ENCODE measurements around the gene L3MBTL4. TPM values are rescaled to one million over a fixed set of nuclear protein-coding genes. Genes with fewer than 3 reads are reported as not detected.

L3MBTL4 gene
- total RNA-seq, 1 experiment from 2014 or later, result not detected

DNA sequence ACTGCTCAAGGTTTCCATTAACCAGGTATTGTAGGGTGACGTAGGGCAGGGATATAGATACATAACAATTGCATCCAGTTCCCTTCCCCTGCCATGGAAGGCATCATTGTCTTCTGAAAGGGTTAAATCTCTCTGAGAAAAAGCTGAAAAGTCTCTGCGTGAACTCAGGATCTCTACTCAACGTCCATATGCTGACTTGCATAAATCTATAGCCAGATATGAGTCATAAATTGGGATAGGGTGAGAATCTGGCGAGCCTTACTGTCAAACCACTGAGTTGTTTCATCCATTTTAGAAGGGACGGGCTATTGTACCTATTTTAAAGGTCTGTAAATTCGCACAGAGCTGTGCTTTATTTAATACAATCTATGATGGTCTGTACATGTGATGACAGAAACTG lies 258.3 kb downstream of the L3MBTL4 start:
- H3K4me3 ChIP-seq, result no peak overlapping the region
- H4K20me1 ChIP-seq (ENCODE audit: insufficient read depth), result no peaks in the 10 kb centered on the region
- no peak overlapping the region for H3K27ac ChIP-seq
- no peak for DNase-seq
- H3K9me3 ChIP-seq (ENCODE audit: insufficient read depth, low read depth), result no peaks in the 10 kb centered on the region
- TF ChIP-seq, protein P1, sequence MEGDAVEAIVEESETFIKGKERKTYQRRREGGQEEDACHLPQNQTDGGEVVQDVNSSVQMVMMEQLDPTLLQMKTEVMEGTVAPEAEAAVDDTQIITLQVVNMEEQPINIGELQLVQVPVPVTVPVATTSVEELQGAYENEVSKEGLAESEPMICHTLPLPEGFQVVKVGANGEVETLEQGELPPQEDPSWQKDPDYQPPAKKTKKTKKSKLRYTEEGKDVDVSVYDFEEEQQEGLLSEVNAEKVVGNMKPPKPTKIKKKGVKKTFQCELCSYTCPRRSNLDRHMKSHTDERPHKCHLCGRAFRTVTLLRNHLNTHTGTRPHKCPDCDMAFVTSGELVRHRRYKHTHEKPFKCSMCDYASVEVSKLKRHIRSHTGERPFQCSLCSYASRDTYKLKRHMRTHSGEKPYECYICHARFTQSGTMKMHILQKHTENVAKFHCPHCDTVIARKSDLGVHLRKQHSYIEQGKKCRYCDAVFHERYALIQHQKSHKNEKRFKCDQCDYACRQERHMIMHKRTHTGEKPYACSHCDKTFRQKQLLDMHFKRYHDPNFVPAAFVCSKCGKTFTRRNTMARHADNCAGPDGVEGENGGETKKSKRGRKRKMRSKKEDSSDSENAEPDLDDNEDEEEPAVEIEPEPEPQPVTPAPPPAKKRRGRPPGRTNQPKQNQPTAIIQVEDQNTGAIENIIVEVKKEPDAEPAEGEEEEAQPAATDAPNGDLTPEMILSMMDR (conservative IDR thresholded peaks at IDR 0.05), result no peak
- TF ChIP-seq EZH2 (IDR thresholded peaks at IDR 0.05; ENCODE audit: low read depth), result no peak
- H3K36me3 ChIP-seq (ENCODE audit: low read depth), result no peaks in the 10 kb centered on the region
- no peak overlapping the region for H2AFZ ChIP-seq
- H3K9me2 ChIP-seq (ENCODE audit: insufficient read depth), result no peaks in the 10 kb centered on the region
- intact Hi-C loops (cut with micrococcal nuclease; ENCODE audit: unreplicated experiment), result no loop called here
- POLR2A ChIA-PET (ENCODE audit: unreplicated experiment), result no interaction called here
- no TSS peak for BruUV-seq (replicated peaks)
- no peaks in the 10 kb centered on the region for H3K79me2 ChIP-seq (ENCODE audit: low read depth)
- no peaks in the 10 kb centered on the region for H3K4me1 ChIP-seq (replicated peaks; ENCODE audit: insufficient read depth)
- CTCF ChIA-PET, result no interaction called here
- no peaks in the 10 kb centered on the region for H3F3A ChIP-seq (ENCODE audit: insufficient read depth, low read depth)
- no peak overlapping the region for H3K4me2 ChIP-seq
- H3K27me3 ChIP-seq (ENCODE audit: insufficient read depth, low read depth), result no peaks in the 10 kb centered on the region

DNA sequence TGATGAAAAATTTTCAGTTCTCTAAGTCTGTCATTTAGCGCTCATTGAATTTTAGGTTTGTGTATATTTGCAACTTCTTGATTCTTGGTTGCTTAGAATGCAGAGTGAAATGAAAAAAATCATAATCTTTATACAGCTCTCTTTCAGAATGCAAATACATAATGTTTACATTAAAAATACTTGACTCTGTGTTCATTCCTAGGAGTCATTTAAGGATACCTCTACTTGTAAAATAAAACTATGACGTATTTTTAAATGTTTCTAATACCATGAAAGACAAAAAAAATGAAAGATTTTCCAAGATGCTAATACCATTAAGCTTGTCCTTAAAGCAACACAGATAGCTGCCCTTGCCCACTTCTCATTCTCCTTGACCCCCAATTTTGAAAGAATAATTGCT lies 259.0 kb downstream of the L3MBTL4 start:
- H3F3A ChIP-seq (ENCODE audit: insufficient read depth, low read depth), result no peaks in the 10 kb centered on the region
- H3K9me2 ChIP-seq (ENCODE audit: insufficient read depth), result no peaks in the 10 kb centered on the region
- H3K27me3 ChIP-seq (ENCODE audit: insufficient read depth, low read depth), result no peaks in the 10 kb centered on the region
- no peaks in the 10 kb centered on the region for H3K79me2 ChIP-seq (ENCODE audit: low read depth)
- no peak overlapping the region for H3K4me2 ChIP-seq
- no peaks in the 10 kb centered on the region for H3K9me3 ChIP-seq (ENCODE audit: insufficient read depth, low read depth)
- no peaks in the 10 kb centered on the region for H3K36me3 ChIP-seq (ENCODE audit: low read depth)
- intact Hi-C loops (cut with micrococcal nuclease; ENCODE audit: unreplicated experiment), result no loop called here
- CTCF ChIA-PET, result no interaction called here
- POLR2A ChIA-PET (ENCODE audit: unreplicated experiment), result no interaction called here
- no peak overlapping the region for H3K27ac ChIP-seq
- no peak overlapping the region for H2AFZ ChIP-seq
- TF ChIP-seq, protein P1 (conservative IDR thresholded peaks at IDR 0.05), result no peak
- no peak for TF ChIP-seq EZH2 (IDR thresholded peaks at IDR 0.05; ENCODE audit: low read depth)
- no TSS peak for BruUV-seq (replicated peaks)
- no peak overlapping the region for H3K4me3 ChIP-seq
- H4K20me1 ChIP-seq (ENCODE audit: insufficient read depth), result no peaks in the 10 kb centered on the region
- H3K4me1 ChIP-seq (replicated peaks; ENCODE audit: insufficient read depth), result no peaks in the 10 kb centered on the region
- no peak for DNase-seq

DNA sequence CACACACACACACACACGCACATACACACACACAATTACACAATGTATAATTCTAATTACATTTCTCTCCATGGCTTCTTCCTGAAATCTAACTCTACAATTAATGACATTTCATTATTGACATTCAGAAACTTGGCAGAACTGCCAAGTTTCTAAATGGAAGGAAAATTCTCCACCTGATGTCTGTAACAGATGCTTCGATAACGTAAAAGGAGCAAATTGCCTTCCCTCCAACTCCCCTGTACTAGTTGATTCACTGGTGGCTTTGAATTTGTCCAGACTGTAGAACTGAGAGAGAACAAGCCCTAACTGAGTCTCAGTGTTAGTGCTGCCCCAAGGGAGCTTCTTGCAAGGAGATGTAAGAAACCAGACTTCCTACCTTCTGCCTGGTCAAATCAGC lies 264.3 kb downstream of the L3MBTL4 start:
- TF ChIP-seq, protein P1 (conservative IDR thresholded peaks at IDR 0.05), result no peak
- TF ChIP-seq EZH2 (IDR thresholded peaks at IDR 0.05; ENCODE audit: low read depth), result no peak
- no peak overlapping the region for H3K4me3 ChIP-seq
- H3K4me2 ChIP-seq, result no peak overlapping the region
- no peaks in the 10 kb centered on the region for H3K79me2 ChIP-seq (ENCODE audit: low read depth)
- H3K9me3 ChIP-seq (ENCODE audit: insufficient read depth, low read depth), result no peaks in the 10 kb centered on the region
- H3K36me3 ChIP-seq (ENCODE audit: low read depth), result no peaks in the 10 kb centered on the region
- POLR2A ChIA-PET (ENCODE audit: unreplicated experiment), result no interaction called here
- CTCF ChIA-PET, result no interaction called here
- H3K27me3 ChIP-seq (ENCODE audit: insufficient read depth, low read depth), result 0 out of 2 replicates have a peak, but pooled peaks cover 7% of the 10 kb centered on the region
- H3F3A ChIP-seq (ENCODE audit: insufficient read depth, low read depth), result no peaks in the 10 kb centered on the region
- H3K9me2 ChIP-seq (ENCODE audit: insufficient read depth), result no peaks in the 10 kb centered on the region
- DNase-seq, result no peak
- intact Hi-C loops (cut with micrococcal nuclease; ENCODE audit: unreplicated experiment), result no loop called here
- H3K4me1 ChIP-seq (replicated peaks; ENCODE audit: insufficient read depth), result no peaks in the 10 kb centered on the region
- BruUV-seq (replicated peaks), result no TSS peak
- no peak overlapping the region for H2AFZ ChIP-seq
- no peaks in the 10 kb centered on the region for H4K20me1 ChIP-seq (ENCODE audit: insufficient read depth)
- H3K27ac ChIP-seq, result no peak overlapping the region
